ENCODE results near the gene FTSJ1.
"Not testable (repeated sequence)": the region's sequence is repeated elsewhere in the genome, so short reads cannot be mapped to it uniquely, and the experiment has no call there.

FTSJ1 gene

GRCh38 chrX:48475774-48476577 is at the start of gene FTSJ1:
FTSJ1 (plus strand) TSS chrX:48476199; CDS start chrX:48478048, 1,849 bp downstream.
- peak; percentile 95 for DNase-seq (ENCODE audit: low read depth)

GRCh38 chrX:48427027-48427716 is 48.8 kb upstream of the FTSJ1 start:
- not testable (repeated sequence) for DNase-seq (ENCODE audit: low read depth)

- not testable (repeated sequence) for DNase-seq (ENCODE audit: low read depth)
These were observed 46.4 kb upstream of the FTSJ1 start for GRCh38 chrX:48429606-48430005.

- DNase-seq (ENCODE audit: low read depth), result not testable (repeated sequence)
These were observed 45.8 kb upstream of the FTSJ1 start for GRCh38 chrX:48430166-48430565.

GRCh38 chrX:48433713-48434112 is 42.3 kb upstream of the FTSJ1 start:
- not testable (repeated sequence) for DNase-seq (ENCODE audit: low read depth)

- DNase-seq (ENCODE audit: low read depth), result not testable (repeated sequence)
These were observed 28.8 kb upstream of the FTSJ1 start for GRCh38 chrX:48447201-48447600.

- DNase-seq (ENCODE audit: low read depth), result no peak
These were observed 25.9 kb upstream of the FTSJ1 start for GRCh38 chrX:48450076-48450475.

- DNase-seq (ENCODE audit: low read depth), result no peak
These were observed 24.3 kb upstream of the FTSJ1 start for GRCh38 chrX:48451708-48452107.

- DNase-seq (ENCODE audit: low read depth), result no peak
These were observed 19.2 kb upstream of the FTSJ1 start for GRCh38 chrX:48456628-48457331.

GRCh38 chrX:48458711-48459110 is 17.3 kb upstream of the FTSJ1 start:
- DNase-seq (ENCODE audit: low read depth), result no peak

- no peak for DNase-seq (ENCODE audit: low read depth)
These were observed 16.5 kb upstream of the FTSJ1 start for GRCh38 chrX:48459483-48459882.

- DNase-seq (ENCODE audit: low read depth), result no peak
These were observed 16.0 kb upstream of the FTSJ1 start for GRCh38 chrX:48460031-48460430.

- DNase-seq (ENCODE audit: low read depth), result no peak
These were observed 15.4 kb upstream of the FTSJ1 start for GRCh38 chrX:48460606-48461005.

- DNase-seq (ENCODE audit: low read depth), result no peak
These were observed 14.2 kb upstream of the FTSJ1 start for GRCh38 chrX:48461830-48462229.

- peak; percentile 87 for DNase-seq (ENCODE audit: low read depth)
These were observed 10.6 kb upstream of the FTSJ1 start for GRCh38 chrX:48465336-48465933.

- no peak for DNase-seq (ENCODE audit: low read depth)
These were observed 9.3 kb upstream of the FTSJ1 start for GRCh38 chrX:48466696-48467095.

- no peak for DNase-seq (ENCODE audit: low read depth)
These were observed 8.7 kb upstream of the FTSJ1 start for GRCh38 chrX:48467281-48467761.

- no peak for DNase-seq (ENCODE audit: low read depth)
These were observed 7.7 kb upstream of the FTSJ1 start for GRCh38 chrX:48468247-48468671.

GRCh38 chrX:48468693-48469691 is 7.0 kb upstream of the FTSJ1 start:
- DNase-seq (ENCODE audit: low read depth), result no peak

GRCh38 chrX:48470110-48470832 is 5.7 kb upstream of the FTSJ1 start, which contains the start of gene SLC38A5:
SLC38A5 (minus strand) TSS chrX:48470260; CDS start chrX:48467924, 2,336 bp downstream.
- no peak for DNase-seq (ENCODE audit: low read depth)

Measured in iris pigment epithelial cell (primary cell).